AG04449 (cell line): ENCODE measurements around the gene FAM120A.

Experiments used
- CTCF ChIA-PET: fragments of 350-600 bp; formaldehyde crosslinking; extraction: SDS; loops from one replicate; lab custom pipeline; 2021; ENCODE audit warnings: antibody characterized with exemption; lab: Yijun Ruan, JAX
- POLR2A ChIA-PET: fragments of 400-600, 350-600 bp; formaldehyde crosslinking; extraction: SDS; loops from one replicate; lab custom pipeline; 2020; ENCODE audit warnings: antibody characterized with exemption, inconsistent platforms; lab: Yijun Ruan, JAX
- DNase-seq: peaks from one replicate; pipeline ENCODE4 v3.0.0-alpha.2; 2010; ENCODE audit warnings: low read depth, low spot score
- H3K4me3 ChIP-seq: 2 replicates; pipeline ENCODE4 v1.5.1; 2011; ENCODE audit warnings: low read depth, mild to moderate bottlenecking, control low read depth, low read length
- CTCF ChIP-seq: IDR thresholded peaks from one replicate; pipeline ENCODE4 v1.5.1; 2011; ENCODE audit warnings: mild to moderate bottlenecking, moderate library complexity, low read length, control low read depth, inconsistent platforms; ENCODE audit not compliant: insufficient read depth; ENCODE audit errors: missing control alignments

The FAM120A gene

GRCh38 chr9:93591301-93592007 lies 140.0 kb downstream of the FAM120A start:
- DNase-seq, result no peak
- POLR2A ChIA-PET, result no interaction called here
- CTCF ChIA-PET, result interaction anchor here (0.6 to 0.7 kb wide), 2 partner anchors 11 to 25 kb away, joined by 3 read pairs; no protein-coding TSS in a partner anchor
- no peak for TF ChIP-seq CTCF
- no peak overlapping the region for H3K4me3 ChIP-seq

GRCh38 chr9:93592008-93592642 lies 140.6 kb downstream of the FAM120A start:
- no peak for DNase-seq
- ChIA-PET POLR2A (no interaction called here), CTCF (interaction anchor here (0.6 kb wide), 1 partner anchor 11 kb away, joined by 3 read pairs; no protein-coding TSS in a partner anchor)
- no peak overlapping the region for H3K4me3 ChIP-seq
- TF ChIP-seq CTCF, result no peak

- ChIA-PET CTCF (no interaction called here), POLR2A (no interaction called here)
- no peak overlapping the region for H3K4me3 ChIP-seq
- DNase-seq, result no peak
- no peak for TF ChIP-seq CTCF
These were observed 141.1 kb downstream of the FAM120A start for GRCh38 chr9:93592643-93593021.

GRCh38 chr9:93593144-93593658 lies 141.7 kb downstream of the FAM120A start:
- H3K4me3 ChIP-seq, result no peak overlapping the region
- DNase-seq, result no peak
- POLR2A ChIA-PET, result no interaction called here
- TF ChIP-seq CTCF, result no peak
- CTCF ChIA-PET, result no interaction called here

- no peak overlapping the region for H3K4me3 ChIP-seq
- DNase-seq, result no peak
- CTCF ChIA-PET, result no interaction called here
- no peak for TF ChIP-seq CTCF
- POLR2A ChIA-PET, result no interaction called here
These were observed 142.7 kb downstream of the FAM120A start for GRCh38 chr9:93594041-93594756.

- no peak overlapping the region for H3K4me3 ChIP-seq
- DNase-seq, result no peak
- TF ChIP-seq CTCF, result no peak
- POLR2A ChIA-PET, result no interaction called here
- CTCF ChIA-PET, result no interaction called here
These were observed 144.0 kb downstream of the FAM120A start for GRCh38 chr9:93595461-93595860.
